ENCODE results near the gene CSNK1G3.

Gene CSNK1G3

GRCh38 chr5:123496892-123497291 lies 15.1 kb upstream of the CSNK1G3 start:
- no peak for TF ChIP-seq CTCF (IDR thresholded peaks at IDR 0.05; ENCODE audit: borderline replicate concordance, control extremely low read depth, extremely low read depth, insufficient read depth, missing control alignments)
- in situ Hi-C loops (cut with MboI; ENCODE audit: low sequenced_read_pairs, unreplicated experiment): no loop called here
- no peak for DNase-seq (ENCODE audit: low spot score)

- in situ Hi-C loops (cut with MboI; ENCODE audit: low sequenced_read_pairs, unreplicated experiment): no loop called here
- DNase-seq (ENCODE audit: low spot score): no peak
- TF ChIP-seq CTCF (IDR thresholded peaks at IDR 0.05; ENCODE audit: borderline replicate concordance, control extremely low read depth, extremely low read depth, insufficient read depth, missing control alignments): no peak
Measured at GRCh38 chr5:123500471-123500870, 11.5 kb upstream of the CSNK1G3 start.

DNA sequence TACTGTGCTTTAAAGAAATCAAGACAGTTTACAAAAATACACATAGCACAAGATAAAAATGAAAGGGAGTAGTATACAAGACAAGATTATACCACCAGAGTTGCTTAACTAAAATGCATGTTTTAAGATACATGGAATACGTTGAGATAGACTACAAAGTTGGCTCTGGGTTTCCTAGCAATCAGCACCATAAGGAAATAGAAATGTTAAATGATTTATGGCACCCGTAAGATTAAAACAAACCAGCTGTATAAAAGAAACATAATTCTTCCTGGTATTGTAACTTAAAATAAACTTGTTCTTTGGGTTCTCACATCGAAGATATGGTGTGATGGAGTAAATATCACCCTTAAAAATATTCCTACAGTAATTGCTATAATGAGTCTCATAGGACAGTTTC lies 9.9 kb upstream of the CSNK1G3 start:
- TF ChIP-seq CTCF (IDR thresholded peaks at IDR 0.05; ENCODE audit: borderline replicate concordance, control extremely low read depth, extremely low read depth, insufficient read depth, missing control alignments): no peak
- in situ Hi-C loops (cut with MboI; ENCODE audit: low sequenced_read_pairs, unreplicated experiment): no loop called here
- no peak for DNase-seq (ENCODE audit: low spot score)

DNA sequence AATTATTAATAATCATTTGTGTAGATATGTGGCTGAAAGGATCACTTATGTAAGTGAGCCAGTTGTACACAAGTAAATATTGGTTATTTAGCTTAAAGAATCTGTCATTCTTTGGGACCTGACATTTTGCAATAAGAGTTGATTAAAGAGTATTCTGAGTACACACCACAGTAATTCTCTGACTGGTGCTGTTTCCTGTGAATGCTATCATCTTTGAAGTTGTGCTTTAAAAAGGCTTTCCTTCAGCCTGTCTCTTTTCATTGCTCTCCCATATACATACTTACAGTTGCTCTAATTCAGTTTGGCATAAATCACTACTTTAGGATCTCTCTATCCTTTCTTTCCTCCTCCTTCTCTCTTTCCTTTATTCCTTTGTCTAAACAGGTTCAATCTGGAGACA lies 8.7 kb upstream of the CSNK1G3 start:
- no peak for TF ChIP-seq CTCF (IDR thresholded peaks at IDR 0.05; ENCODE audit: borderline replicate concordance, control extremely low read depth, extremely low read depth, insufficient read depth, missing control alignments)
- DNase-seq (ENCODE audit: low spot score): no peak
- in situ Hi-C loops (cut with MboI; ENCODE audit: low sequenced_read_pairs, unreplicated experiment): no loop called here

DNA sequence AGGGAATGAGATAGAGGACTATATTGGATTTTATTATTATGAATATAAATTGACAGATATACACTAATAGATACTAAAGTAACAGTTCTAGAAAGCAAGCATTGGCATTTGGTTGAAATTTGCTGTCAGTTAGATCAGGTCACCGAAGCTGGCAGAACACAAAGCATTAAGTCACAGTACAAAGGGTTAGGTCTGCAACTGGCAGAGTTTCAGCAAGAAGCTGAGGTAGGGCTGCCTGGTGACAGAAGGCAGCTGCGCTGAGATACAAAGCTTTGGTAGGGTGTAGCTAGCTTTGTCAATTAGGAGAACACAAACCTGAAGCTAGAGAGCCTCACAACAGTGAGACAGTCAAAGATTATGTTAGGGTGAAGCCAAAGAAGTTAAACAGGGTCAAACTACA lies 6.3 kb upstream of the CSNK1G3 start:
- DNase-seq (ENCODE audit: low spot score): no peak
- in situ Hi-C loops (cut with MboI; ENCODE audit: low sequenced_read_pairs, unreplicated experiment): no loop called here
- no peak for TF ChIP-seq CTCF (IDR thresholded peaks at IDR 0.05; ENCODE audit: borderline replicate concordance, control extremely low read depth, extremely low read depth, insufficient read depth, missing control alignments)

- in situ Hi-C loops (cut with MboI; ENCODE audit: low sequenced_read_pairs, unreplicated experiment): no loop called here
- DNase-seq (ENCODE audit: low spot score): no peak
- no peak for TF ChIP-seq CTCF (IDR thresholded peaks at IDR 0.05; ENCODE audit: borderline replicate concordance, control extremely low read depth, extremely low read depth, insufficient read depth, missing control alignments)
Measured at GRCh38 chr5:123508441-123508840, 3.5 kb upstream of the CSNK1G3 start.

- no peak for TF ChIP-seq CTCF (IDR thresholded peaks at IDR 0.05; ENCODE audit: borderline replicate concordance, control extremely low read depth, extremely low read depth, insufficient read depth, missing control alignments)
- no peak for DNase-seq (ENCODE audit: low spot score)
- in situ Hi-C loops (cut with MboI; ENCODE audit: low sequenced_read_pairs, unreplicated experiment): no loop called here
Measured at GRCh38 chr5:123511290-123511647, 708 bp upstream of the CSNK1G3 start.

Data from GM13976 (cell line).